HL-60 (cell line): ENCODE results near the gene SP140L.
"Not testable (repeated sequence)": the region's sequence is repeated elsewhere in the genome, so short reads cannot be mapped to it uniquely, and the experiment has no call there.

Experiments
- DNase-seq, 2 experiments: peaks; one replicate each; pipeline ENCODE4 v3.0.0-alpha.2; 2010 to 2020; ENCODE audit warnings: low read depth in 1 of 2, low spot score in 1 of 2
- H3K27ac ChIP-seq: fragments of 250-450 bp; sonication (Bioruptor Pico); replicated peaks from 2 replicates; pipeline ENCODE4 v1.5.1; 2020; ENCODE audit warnings: mild to moderate bottlenecking, moderate library complexity
- H3K27me3 ChIP-seq: fragments of 250-450 bp; sonication (Bioruptor Pico); 2 replicates; pipeline ENCODE4 v1.5.1; 2021; ENCODE audit warnings: mild to moderate bottlenecking, moderate library complexity; ENCODE audit not compliant: insufficient read depth, poor library complexity, severe bottlenecking
- H3K4me3 ChIP-seq: replicated peaks from 2 replicates; pipeline ENCODE4 v1.5.1; 2011; ENCODE audit warnings: mild to moderate bottlenecking, control low read depth, low read length; ENCODE audit not compliant: insufficient read depth
- CTCF ChIP-seq: IDR thresholded peaks from one replicate; pipeline ENCODE4 v1.5.1; 2011; ENCODE audit warnings: low read length, control low read depth, inconsistent platforms; ENCODE audit not compliant: insufficient read depth
- GABPA ChIP-seq: IDR thresholded peaks from 2 replicates; pipeline ENCODE4 v1.6.1; 2012; ENCODE audit warnings: low read depth
- POLR2AphosphoS5 ChIP-seq: IDR thresholded peaks from 2 replicates; pipeline ENCODE4 v1.6.1; 2012; ENCODE audit warnings: low read depth
- REST ChIP-seq: IDR thresholded peaks from 2 replicates; pipeline ENCODE4 v1.6.1; 2012; ENCODE audit warnings: low read depth; ENCODE audit not compliant: insufficient replicate concordance
- SPI1 ChIP-seq: IDR thresholded peaks from 2 replicates; pipeline ENCODE4 v1.6.1; 2012; ENCODE audit warnings: low read depth, mild to moderate bottlenecking, borderline replicate concordance

Gene SP140L

GRCh38 chr2:230403746-230404145 is 76.8 kb downstream of the SP140L start:
- TF ChIP-seq CTCF: no peak
- no peak for TF ChIP-seq SPI1
- TF ChIP-seq REST: no peak
- TF ChIP-seq GABPA: no peak
- no peak for TF ChIP-seq POLR2AphosphoS5
- DNase-seq: no peak
- Histone ChIP-seq H3K27ac (no peak overlapping the region), H3K27me3 (no peaks in the 10 kb centered on the region), H3K4me3 (no peak overlapping the region)

- no peak overlapping the region for H3K27ac ChIP-seq
- no peak for DNase-seq
- H3K27me3 ChIP-seq: no peaks in the 10 kb centered on the region
- no peak overlapping the region for H3K4me3 ChIP-seq
- TF ChIP-seq SPI1 (no peak), GABPA (no peak), REST (no peak), CTCF (no peak), POLR2AphosphoS5 (no peak)
Measured at GRCh38 chr2:230405824-230406223, 78.8 kb downstream of the SP140L start.

DNA sequence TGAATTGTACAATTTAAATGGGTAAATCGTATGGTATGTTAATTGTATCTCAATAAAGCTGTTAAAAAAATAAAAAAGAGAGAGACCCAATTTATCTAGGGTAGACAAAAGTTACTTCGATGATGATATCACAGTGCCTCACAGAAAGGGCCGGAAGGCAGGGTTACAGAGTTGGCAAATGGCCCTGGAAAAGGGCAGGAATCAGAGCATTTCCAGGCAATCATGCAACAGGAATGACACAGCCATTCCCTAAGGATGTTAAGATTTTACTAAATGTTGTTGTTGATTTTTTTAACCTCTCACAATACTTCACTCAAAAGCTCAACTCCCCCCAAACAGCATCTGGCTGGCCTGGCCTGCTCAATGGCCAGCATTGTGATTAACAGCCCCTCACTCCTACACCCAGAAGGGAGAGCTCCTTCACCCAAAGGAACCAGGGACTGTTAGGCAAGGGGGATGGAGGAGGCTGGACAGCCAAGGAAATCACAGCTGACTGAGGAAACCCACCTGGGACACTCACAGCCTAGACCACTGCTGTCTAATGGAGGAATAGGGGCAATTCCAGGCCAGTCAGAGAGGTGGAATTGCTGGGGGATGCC is 81.3 kb downstream of the SP140L start:
- TF ChIP-seq CTCF (no peak), REST (no peak), POLR2AphosphoS5 (no peak)
- Histone ChIP-seq H3K27ac (no peak overlapping the region), H3K27me3 (no peaks in the 10 kb centered on the region)

GRCh38 chr2:230409316-230409715 is 82.3 kb downstream of the SP140L start:
- not testable (repeated sequence) for H3K27ac ChIP-seq, H3K4me3 ChIP-seq, H3K27me3 ChIP-seq, DNase-seq

More for the DNA sequence above, 81.3 kb downstream of the SP140L start:
- no peak for DNase-seq
- H3K4me3 ChIP-seq: no peak overlapping the region
